AG10803 (cell line): Measurements from ENCODE around the gene FOXO1.

ENCODE experiments used
- DNase-seq: peaks from one replicate; pipeline ENCODE4 v3.0.0; 2010; ENCODE audit warnings: low read depth
- H3K4me3 ChIP-seq: 2 replicates; pipeline ENCODE4 v1.5.1; 2011; ENCODE audit warnings: mild to moderate bottlenecking, low read length, control low read depth
- TF ChIP-seq, protein P1 (sequence below): conservative IDR thresholded peaks from 2 replicates; pipeline ENCODE4 v1.5.1; 2011; ENCODE audit warnings: mild to moderate bottlenecking, low read length, control low read depth, inconsistent platforms

FOXO1 gene

DNA sequence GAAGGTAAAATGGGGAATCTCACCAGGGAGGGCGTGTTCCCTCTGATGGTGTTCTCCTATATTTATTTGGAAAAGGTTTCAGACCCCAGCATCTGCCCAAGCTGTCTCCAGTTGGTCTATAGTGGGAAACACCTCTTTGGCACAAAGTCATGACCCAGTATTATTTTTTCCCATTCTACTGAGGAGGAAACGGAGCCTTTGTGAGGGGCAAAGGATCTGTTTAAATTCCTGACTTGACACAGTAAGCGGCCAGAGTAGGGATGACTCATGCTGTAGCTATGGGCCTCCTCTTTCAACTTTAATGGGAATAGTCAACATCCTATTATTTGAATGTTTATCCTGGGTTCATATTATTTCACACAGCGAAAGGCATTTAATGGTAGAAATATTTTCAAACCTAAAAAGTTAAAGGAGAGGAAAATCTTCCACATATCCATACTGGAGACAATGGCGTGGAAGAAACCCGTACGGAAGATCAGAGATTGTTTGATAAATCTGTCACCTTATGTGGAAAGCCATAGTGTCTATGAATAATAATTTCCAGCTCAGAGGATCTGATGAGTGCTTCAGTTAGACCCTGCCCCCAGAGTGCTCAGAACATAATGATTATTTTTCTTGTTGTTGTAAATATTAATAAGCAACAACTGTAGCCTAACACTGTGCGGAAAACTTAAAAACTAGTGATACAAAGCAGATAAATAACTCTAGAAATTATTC, 126.0 kb downstream of the FOXO1 start:
- peak; percentile 75 for DNase-seq
- TF ChIP-seq, protein P1, sequence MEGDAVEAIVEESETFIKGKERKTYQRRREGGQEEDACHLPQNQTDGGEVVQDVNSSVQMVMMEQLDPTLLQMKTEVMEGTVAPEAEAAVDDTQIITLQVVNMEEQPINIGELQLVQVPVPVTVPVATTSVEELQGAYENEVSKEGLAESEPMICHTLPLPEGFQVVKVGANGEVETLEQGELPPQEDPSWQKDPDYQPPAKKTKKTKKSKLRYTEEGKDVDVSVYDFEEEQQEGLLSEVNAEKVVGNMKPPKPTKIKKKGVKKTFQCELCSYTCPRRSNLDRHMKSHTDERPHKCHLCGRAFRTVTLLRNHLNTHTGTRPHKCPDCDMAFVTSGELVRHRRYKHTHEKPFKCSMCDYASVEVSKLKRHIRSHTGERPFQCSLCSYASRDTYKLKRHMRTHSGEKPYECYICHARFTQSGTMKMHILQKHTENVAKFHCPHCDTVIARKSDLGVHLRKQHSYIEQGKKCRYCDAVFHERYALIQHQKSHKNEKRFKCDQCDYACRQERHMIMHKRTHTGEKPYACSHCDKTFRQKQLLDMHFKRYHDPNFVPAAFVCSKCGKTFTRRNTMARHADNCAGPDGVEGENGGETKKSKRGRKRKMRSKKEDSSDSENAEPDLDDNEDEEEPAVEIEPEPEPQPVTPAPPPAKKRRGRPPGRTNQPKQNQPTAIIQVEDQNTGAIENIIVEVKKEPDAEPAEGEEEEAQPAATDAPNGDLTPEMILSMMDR = no peak
- no peak overlapping the region for H3K4me3 ChIP-seq

DNA sequence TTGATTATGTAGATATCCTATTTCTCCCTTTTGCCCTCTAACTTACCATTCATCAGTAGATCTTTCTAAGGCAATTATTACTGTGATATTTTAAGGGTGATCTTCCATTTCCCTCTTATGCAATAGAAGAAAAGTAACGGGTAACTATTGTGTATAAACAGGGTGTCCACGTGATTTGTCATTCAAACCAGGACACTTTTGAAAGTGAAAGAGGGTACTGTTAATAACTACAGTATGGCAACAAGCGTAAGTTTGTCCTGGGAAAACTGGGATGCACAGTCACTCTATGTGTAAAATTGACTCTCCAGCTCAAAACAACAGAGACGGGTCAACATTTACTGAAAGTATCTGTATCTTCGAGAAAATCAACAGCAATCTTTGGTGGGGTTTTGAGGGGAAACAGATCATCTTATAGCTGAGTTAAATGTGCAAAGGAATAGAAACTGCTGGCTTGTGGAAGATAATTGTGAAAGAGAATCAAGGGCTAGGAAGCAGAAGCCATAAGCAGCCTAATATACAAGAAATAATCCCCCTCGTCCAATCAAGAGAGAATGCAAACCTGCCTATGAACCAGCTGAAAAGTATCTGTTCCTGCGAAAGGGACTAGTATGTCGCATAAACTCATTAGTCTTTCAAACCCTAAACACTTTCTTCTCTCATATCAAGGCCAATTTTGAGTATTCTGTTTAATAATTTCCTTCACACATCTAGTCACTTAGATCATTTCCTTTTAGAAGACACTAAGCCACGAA, 126.7 kb downstream of the FOXO1 start:
- H3K4me3 ChIP-seq = no peak overlapping the region
- TF ChIP-seq, protein P1 = no peak
- DNase-seq = no peak

DNA sequence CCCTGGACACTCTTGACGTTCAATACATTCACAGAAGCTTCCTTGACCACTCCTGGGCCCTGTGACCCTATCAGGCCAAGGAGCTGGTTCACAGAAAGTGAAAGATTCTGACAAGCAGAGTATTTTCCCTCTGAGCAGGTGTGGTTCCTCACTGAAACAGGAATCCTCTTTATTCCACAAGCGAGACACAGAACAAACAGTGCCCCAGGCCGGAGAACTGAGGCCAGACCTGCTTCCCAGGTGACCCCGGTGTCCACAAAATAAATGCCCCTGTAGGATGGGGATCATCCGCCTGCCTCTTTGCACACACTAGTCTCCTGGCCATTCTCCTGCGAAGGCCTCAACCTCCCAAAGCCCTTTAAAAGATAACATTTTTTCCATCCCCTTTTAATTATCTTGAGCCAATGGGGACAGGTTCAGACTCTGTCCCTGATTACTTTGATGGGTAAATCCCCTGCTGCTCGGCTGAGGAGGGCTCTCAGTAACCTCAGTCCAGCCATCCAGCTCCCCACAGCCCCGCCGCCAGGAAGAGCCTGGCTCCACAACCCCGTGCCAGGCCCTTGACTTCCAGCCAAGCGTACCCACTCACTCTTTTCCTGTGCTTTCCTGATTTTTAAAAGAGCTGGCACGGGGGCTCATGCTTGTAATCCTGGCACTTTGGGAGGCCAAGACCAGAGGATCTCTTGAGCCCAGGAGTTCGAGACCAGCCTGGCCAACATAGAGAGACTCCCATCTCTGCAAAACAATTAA, 129.1 kb downstream of the FOXO1 start:
- no peak for DNase-seq
- no peak overlapping the region for H3K4me3 ChIP-seq
- TF ChIP-seq, protein P1 = no peak

DNA sequence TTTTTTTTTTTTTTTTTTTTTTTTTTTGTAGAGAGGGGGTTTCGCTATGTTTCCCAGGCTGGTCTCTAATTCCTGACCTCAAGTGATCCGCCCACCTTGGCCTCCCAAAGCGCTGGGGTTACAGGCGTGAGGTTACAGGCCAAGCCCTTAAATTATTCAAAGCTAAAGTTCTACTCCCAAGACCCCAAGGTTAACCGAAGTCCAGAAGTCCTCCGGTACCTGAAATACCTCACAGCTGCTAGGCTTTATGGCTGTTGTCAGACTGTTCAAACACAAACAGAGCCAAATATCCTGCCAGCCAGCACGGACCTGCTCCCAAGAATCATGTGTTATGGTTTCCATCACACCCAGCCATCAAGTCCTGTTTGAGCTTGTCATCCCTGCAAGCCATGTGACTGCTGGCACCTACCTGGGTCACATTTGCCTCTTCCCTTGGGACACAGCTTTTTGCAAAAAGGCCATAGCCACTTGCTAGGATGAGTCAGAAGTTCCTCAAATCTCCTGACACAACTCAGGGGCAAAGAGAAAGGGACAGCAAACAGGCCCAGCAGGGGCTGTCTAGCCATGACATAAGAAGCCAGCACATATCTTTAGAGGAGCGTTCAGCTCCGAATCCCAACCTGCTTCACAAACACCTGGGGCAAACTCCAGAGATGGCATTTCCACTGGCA, 129.9 kb downstream of the FOXO1 start:
- no peak for DNase-seq
- H3K4me3 ChIP-seq = no peak overlapping the region
- TF ChIP-seq, protein P1 = no peak

DNA sequence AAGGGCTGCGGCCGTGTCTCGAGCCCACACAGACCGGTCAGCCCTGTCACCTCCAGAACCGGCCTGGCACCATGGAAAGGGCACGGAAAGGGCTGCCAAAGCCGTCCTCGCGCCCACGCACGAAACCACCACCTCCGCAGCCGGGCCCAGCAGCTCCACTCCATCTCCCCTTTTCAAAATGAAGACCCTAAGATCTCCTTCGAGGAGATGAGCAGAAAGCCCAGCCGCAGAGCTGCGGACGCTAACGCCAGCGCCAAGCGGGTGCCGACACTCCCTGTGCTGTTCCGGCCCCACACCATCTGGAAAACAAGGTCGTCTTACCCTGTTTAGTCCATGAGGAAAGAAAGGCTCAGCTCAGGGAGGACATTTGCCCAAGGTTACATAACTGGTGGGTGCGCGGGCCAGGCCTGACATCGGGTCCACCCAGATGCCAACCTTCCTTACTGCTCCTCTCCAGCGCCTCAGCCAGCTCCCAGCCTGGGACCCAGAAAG, 131.1 kb downstream of the FOXO1 start:
- no peak for DNase-seq
- no peak overlapping the region for H3K4me3 ChIP-seq
- TF ChIP-seq, protein P1 = no peak

DNA sequence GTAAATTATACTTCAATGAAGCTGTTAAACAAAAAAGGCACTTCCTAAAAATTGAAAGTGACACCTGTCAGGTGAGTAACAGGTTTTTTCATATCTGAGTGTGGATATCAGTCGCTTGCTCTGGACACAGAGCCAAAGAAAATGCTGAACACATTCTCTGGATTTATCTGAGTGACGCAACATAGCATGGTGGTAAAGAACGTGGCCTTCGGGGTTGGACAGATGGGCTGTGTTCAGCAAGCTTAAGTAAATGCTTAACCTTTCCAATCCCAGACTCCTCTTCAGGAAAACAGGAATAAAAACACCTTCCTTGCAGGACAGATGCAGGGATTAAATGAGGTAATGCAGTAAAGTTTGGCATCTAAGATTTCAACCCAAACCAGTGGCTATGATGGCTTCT, 132.0 kb downstream of the FOXO1 start:
- H3K4me3 ChIP-seq = no peak overlapping the region
- TF ChIP-seq, protein P1 = no peak
- no peak for DNase-seq
